H1 (cell line): Measurements from ENCODE around the gene SLC38A10. TPM values are rescaled to one million over a fixed set of nuclear protein-coding genes. Genes with fewer than 3 reads are reported as not detected.

ENCODE experiments used
- CTCF ChIA-PET: fragments of 300-600 bp; sonication (Branson Sonifier 250); formaldehyde crosslinking; loops from one replicate; lab custom pipeline; 2021; ENCODE audit not compliant: partially characterized antibody; lab: Charles Lee
- POLR2A ChIA-PET: fragments of 300-600 bp; sonication (Branson Sonifier 250); formaldehyde crosslinking; loops from one replicate; lab custom pipeline; 2021; ENCODE audit warnings: inconsistent platforms; ENCODE audit not compliant: partially characterized antibody; lab: Charles Lee
- DNase-seq, 2 experiments: peaks; one replicate each; pipeline versions ENCODE4 v3.0.0 to v3.0.0-alpha.2; 2010 to 2022; ENCODE audit warnings: low spot score in 2 of 2, low read depth in 1 of 2, mixed read lengths in 1 of 2
- FAIRE-seq: peaks from 2 replicates; lab custom pipeline; 2011; peaks lifted over from hg19 to GRCh38; lab: Jason Lieb, UNC
- H2AFZ ChIP-seq: 2 replicates; pipeline ENCODE4 v1.8.1; 2012; ENCODE audit warnings: low read length, inconsistent platforms
- H2AK5ac ChIP-seq: 2 replicates; pipeline ENCODE4 v1.6.1; 2013; ENCODE audit warnings: low read depth, low read length
- H2BK120ac ChIP-seq: replicated peaks from 2 replicates; pipeline ENCODE3; 2013; ENCODE audit warnings: low read depth, low read length, inconsistent platforms
- H2BK12ac ChIP-seq: 2 replicates; pipeline ENCODE4 v1.6.1; 2013; ENCODE audit warnings: low read depth, low read length
- H2BK15ac ChIP-seq: 2 replicates; pipeline ENCODE4 v1.6.1; 2013; ENCODE audit warnings: low read length
- H2BK20ac ChIP-seq: 2 replicates; pipeline ENCODE4 v1.6.1; 2013; ENCODE audit warnings: low read length
- H2BK5ac ChIP-seq: 2 replicates; pipeline ENCODE4 v1.6.1; 2013; ENCODE audit warnings: low read depth, low read length
- H3K14ac ChIP-seq: 2 replicates; pipeline ENCODE4 v1.6.1; 2013; ENCODE audit warnings: inconsistent platforms; ENCODE audit not compliant: insufficient read length
- H3K18ac ChIP-seq: 2 replicates; pipeline ENCODE4 v1.6.1; 2013; ENCODE audit warnings: low read length; ENCODE audit errors: extremely low read depth
- H3K23ac ChIP-seq: 2 replicates; pipeline ENCODE4 v1.6.1; 2013; ENCODE audit warnings: inconsistent platforms; ENCODE audit not compliant: insufficient read length
- H3K23me2 ChIP-seq: 2 replicates; pipeline ENCODE4 v1.6.1; 2013; ENCODE audit warnings: low read depth, low read length
- H3K27ac ChIP-seq: 2 replicates; pipeline ENCODE4 v1.6.1; 2011; ENCODE audit warnings: low read depth, low read length, inconsistent platforms
- H3K27me3 ChIP-seq, 4 experiments: replicated peaks in 1 of 4; 1 replicate in 1 of 4; 2 replicates in 3 of 4; pipeline versions ENCODE4 v1.6.1 to v1.8.1; 2011 to 2013; ENCODE audit warnings: low read length in 3 of 4, mild to moderate bottlenecking in 3 of 4, inconsistent platforms in 2 of 4, mixed read lengths in 2 of 4, moderate library complexity in 1 of 4; ENCODE audit not compliant: control insufficient read depth in 3 of 4, insufficient read depth in 3 of 4; ENCODE audit errors: extremely low read depth in 1 of 4
- H3K36me3 ChIP-seq, 4 experiments: 2 replicates each; pipeline versions ENCODE4 v1.6.1 to v1.8.1; 2011 to 2013; ENCODE audit warnings: mild to moderate bottlenecking in 4 of 4, low read length in 3 of 4, moderate library complexity in 2 of 4, control low read depth in 1 of 4, inconsistent platforms in 1 of 4; ENCODE audit not compliant: insufficient read depth in 4 of 4, control insufficient read depth in 2 of 4
- H3K4ac ChIP-seq: replicated peaks from 2 replicates; pipeline ENCODE3; 2013; ENCODE audit warnings: low read length, low read depth, mixed read lengths, inconsistent platforms; ENCODE audit not compliant: insufficient read length
- H3K4me1 ChIP-seq, 4 experiments: replicated peaks in 1 of 4; 1 replicate in 1 of 4; 2 replicates in 3 of 4; pipeline versions ENCODE4 v1.6.1 to v1.8.1; 2011 to 2013; ENCODE audit warnings: low read length in 3 of 4, inconsistent platforms in 2 of 4, mixed read lengths in 1 of 4; ENCODE audit not compliant: insufficient read depth in 4 of 4, control insufficient read depth in 3 of 4
- H3K4me2 ChIP-seq, 2 experiments: 2 replicates each; pipeline versions ENCODE4 v1.6.1 to v1.8.1; 2011 to 2013; ENCODE audit warnings: low read depth in 2 of 2, low read length in 2 of 2, control low read depth in 1 of 2, inconsistent platforms in 1 of 2, mild to moderate bottlenecking in 1 of 2; ENCODE audit not compliant: insufficient read depth in 1 of 2
- H3K4me3 ChIP-seq, 4 experiments: fragments of 200-600, 300-600 bp in 1 of 4; sonication (generic), shearing (Covaris generic), sonication (Bioruptor Twin) in 1 of 4; 2 replicates each; pipeline versions ENCODE4 v1.5.1 to v1.8.1; 2011 to 2016; ENCODE audit warnings: low read length in 4 of 4, low read depth in 3 of 4, control low read depth in 2 of 4, inconsistent platforms in 2 of 4, mild to moderate bottlenecking in 2 of 4, mixed read lengths in 1 of 4, moderate library complexity in 1 of 4; ENCODE audit not compliant: insufficient read depth in 2 of 4; ENCODE audit errors: extremely low read depth in 1 of 4
- H3K56ac ChIP-seq: replicated peaks from 2 replicates; pipeline ENCODE3; 2013; ENCODE audit warnings: low read depth, mild to moderate bottlenecking, mixed read lengths, low read length, inconsistent platforms; ENCODE audit not compliant: insufficient read length
- H3K79me1 ChIP-seq: 2 replicates; pipeline ENCODE4 v1.6.1; 2013; ENCODE audit warnings: low read depth, low read length, control low read depth
- H3K79me2 ChIP-seq, 2 experiments: 2 replicates each; pipeline versions ENCODE4 v1.6.1 to v1.8.1; 2012 to 2013; ENCODE audit warnings: low read length in 2 of 2, mild to moderate bottlenecking in 2 of 2, inconsistent platforms in 1 of 2; ENCODE audit not compliant: insufficient read depth in 2 of 2, control insufficient read depth in 1 of 2
- H3K9ac ChIP-seq, 4 experiments: replicated peaks in 1 of 4; 1 replicate in 1 of 4; 2 replicates in 3 of 4; pipeline versions ENCODE4 v1.6.1 to v1.8.1; 2011 to 2013; ENCODE audit warnings: low read depth in 3 of 4, low read length in 3 of 4, control low read depth in 2 of 4, mild to moderate bottlenecking in 2 of 4, moderate library complexity in 2 of 4, inconsistent platforms in 1 of 4; ENCODE audit errors: extremely low read depth in 1 of 4
- H3K9me3 ChIP-seq, 2 experiments: 2 replicates each; pipeline versions ENCODE4 v1.6.1 to v1.8.1; 2012 to 2013; ENCODE audit warnings: mild to moderate bottlenecking in 2 of 2, moderate library complexity in 2 of 2, control low read depth in 1 of 2, inconsistent platforms in 1 of 2, low read depth in 1 of 2, low read length in 1 of 2, mixed read lengths in 1 of 2; ENCODE audit not compliant: insufficient read depth in 2 of 2
- H4K20me1 ChIP-seq, 2 experiments: replicated peaks in 1 of 2; 2 replicates each; pipeline versions ENCODE3 to v1.8.1; 2011 to 2013; ENCODE audit warnings: inconsistent platforms in 2 of 2, low read length in 2 of 2, mild to moderate bottlenecking in 1 of 2; ENCODE audit not compliant: insufficient read depth in 2 of 2, control insufficient read depth in 1 of 2
- H4K5ac ChIP-seq: 2 replicates; pipeline ENCODE4 v1.6.1; 2013; ENCODE audit warnings: low read length, low read depth, mixed read lengths, inconsistent platforms; ENCODE audit not compliant: insufficient read length
- H4K8ac ChIP-seq: 2 replicates; pipeline ENCODE4 v1.8.0; 2013; ENCODE audit warnings: mild to moderate bottlenecking, moderate library complexity, low read length, inconsistent platforms; ENCODE audit not compliant: insufficient read depth; ENCODE audit errors: extremely low read depth
- H4K91ac ChIP-seq: replicated peaks from 2 replicates; pipeline ENCODE3; 2013; ENCODE audit warnings: low read length, mixed read lengths, inconsistent platforms; ENCODE audit not compliant: insufficient read length
- EP300 ChIP-seq, 2 experiments: IDR thresholded peaks; 1 replicate in 1 of 2; 2 replicates in 1 of 2; pipeline ENCODE4 v1.6.1; 2011 to 2012; ENCODE audit warnings: low read depth in 2 of 2, low read length in 2 of 2, mild to moderate bottlenecking in 2 of 2, borderline replicate concordance in 1 of 2, inconsistent platforms in 1 of 2, moderate library complexity in 1 of 2
- PHF8 ChIP-seq: fragments of 200-600 bp; sonication (generic); conservative IDR thresholded peaks from 2 replicates; pipeline ENCODE4 v1.7.1; 2012; ENCODE audit warnings: low read depth, mild to moderate bottlenecking, inconsistent platforms, low read length, moderate library complexity
- TEAD4 ChIP-seq: IDR thresholded peaks from 2 replicates; pipeline ENCODE4 v1.6.1; 2012; ENCODE audit warnings: low read depth, low read length, inconsistent platforms, mixed read lengths
- WGBS, 2 experiments: shearing (Covaris generic) in 1 of 2; methylation state at CpG; one replicate each; pipeline versions ENCODE4 v1.1.6 to v1.1.7; 2013 to 2015; ENCODE audit warnings: low lambda C conversion rate in 2 of 2, mixed read lengths in 2 of 2, inconsistent platforms in 1 of 2, low coverage in 1 of 2, missing lambda C conversion rate in 1 of 2; ENCODE audit not compliant: insufficient replicate concordance in 2 of 2, insufficient coverage in 1 of 2, insufficient read length in 1 of 2; ENCODE audit errors: extremely low coverage in 1 of 2, missing lambda C conversion rate in 1 of 2; 5-methylcytosine and 5-hydroxymethylcytosine counted together
- polyA plus RNA-seq, 7 experiments: library from polyadenylated mRNA; depleted of rRNA in 3 of 7; stranded (reverse) in 5 of 7; unstranded in 2 of 7; fragments of >200 nt in 5 of 7; fragments of 200-250 nt in 2 of 7; gene quantifications; 1 replicate in 5 of 7; 2 replicates in 1 of 7; 4 replicates in 1 of 7; pipeline versions ENCODE4 v1.2.1 to v1.2.3, GENCODE V29; 2011 to 2013; ENCODE audit warnings: missing spikeins in 2 of 7, mixed read lengths in 2 of 7
- total RNA-seq: library from RNA; stranded (reverse); fragmentation: NEBNext Ultra II Directional; extraction: Animal tissue kit (Norgen Biotek cat#: 25700); gene quantifications from 2 replicates; pipeline ENCODE4 v1.2.1, GENCODE V29; 2021

The SLC38A10 gene
- total and polyA plus RNA-seq, 2 of the 8 experiments (the other 6 are each of a cell fraction or from before 2014, with no cell fraction given): 26.4 to 41.0 TPM

GRCh38 chr17:81309859-81310839 lies 15.0 kb upstream of the SLC38A10 start:
- H2BK20ac ChIP-seq: peak overlapping the region; percentile 90; the same call in 1 of the 2 replicates
- no peak overlapping the region for H3K14ac ChIP-seq
- H2AK5ac ChIP-seq: no peak overlapping the region
- H3K79me1 ChIP-seq: no peaks in the 10 kb centered on the region
- no peaks in the 10 kb centered on the region for H3K79me2 ChIP-seq
- H2BK120ac ChIP-seq: no peak overlapping the region
- no peaks in the 10 kb centered on the region for H4K20me1 ChIP-seq
- H2BK12ac ChIP-seq: peak overlapping the region; percentile 50; the same call in 1 of the 2 replicates
- H3K4me3 ChIP-seq: no peak overlapping the region; a peak in 1 of 8 replicates
- DNase-seq: no peak
- FAIRE-seq: no peak
- H2BK5ac ChIP-seq: peak overlapping the region; percentile 35; the same call in 1 of the 2 replicates
- 70% methylated on average over 32 of the region's 36 CpGs; no CpG with 5 or more reads in 1 of the 2 experiments for WGBS, 2 experiments
- H3K9me3 ChIP-seq: no peaks in the 10 kb centered on the region
- no peak overlapping the region for H3K23ac ChIP-seq
- no peak overlapping the region for H3K4ac ChIP-seq
- no peak overlapping the region for H3K9ac ChIP-seq
- H4K91ac ChIP-seq: peak overlapping the region; percentile 84
- H3K56ac ChIP-seq: peak overlapping the region; percentile 75
- H4K5ac ChIP-seq: no peak overlapping the region
- peak overlapping the region; percentile 72; the same call in 1 of the 2 replicates for H2BK15ac ChIP-seq
- ChIA-PET CTCF (interaction anchor here (0.7 to 10.3 kb wide), 32 partner anchors 11 to 184 kb away, joined by 3 to 80 read pairs (median 5); partner anchors contain the start of genes BAHCC1 and SLC38A10), POLR2A (interaction anchor here (0.8 to 1.8 kb wide), 6 partner anchors 27 to 228 kb away, joined by 3 to 6 read pairs (median 3); no protein-coding TSS in a partner anchor)
- H3K27me3 ChIP-seq: no peaks in the 10 kb centered on the region
- TF ChIP-seq PHF8 (no peak), TEAD4 (peak; percentile 74), EP300 (IDR thresholded peaks at IDR 0.05; ENCODE audit: borderline replicate concordance in 1 of 2, low read depth in 2 of 2, low read length in 2 of 2) (0 out of 3 replicates have a peak, but pooled peaks of 1 of the 2 experiments have one; percentile 33)
- no peak overlapping the region; the same call in 1 of the 2 replicates for H4K8ac ChIP-seq
- H3K23me2 ChIP-seq: no peaks in the 10 kb centered on the region
- H3K4me2 ChIP-seq: peak overlapping the region in 1 of 2 experiments; percentile 37; a peak in 2 of 4 replicates
- H3K27ac ChIP-seq: no peak overlapping the region
- no peaks in the 10 kb centered on the region for H3K36me3 ChIP-seq
- H2AFZ ChIP-seq: no peak overlapping the region
- no peak overlapping the region for H3K18ac ChIP-seq
- peaks cover 5 to 18% (median 17%) of the 10 kb centered on the region in 4 experiments for H3K4me1 ChIP-seq
